ENCODE measurements around the gene ROBO1.

DNA sequence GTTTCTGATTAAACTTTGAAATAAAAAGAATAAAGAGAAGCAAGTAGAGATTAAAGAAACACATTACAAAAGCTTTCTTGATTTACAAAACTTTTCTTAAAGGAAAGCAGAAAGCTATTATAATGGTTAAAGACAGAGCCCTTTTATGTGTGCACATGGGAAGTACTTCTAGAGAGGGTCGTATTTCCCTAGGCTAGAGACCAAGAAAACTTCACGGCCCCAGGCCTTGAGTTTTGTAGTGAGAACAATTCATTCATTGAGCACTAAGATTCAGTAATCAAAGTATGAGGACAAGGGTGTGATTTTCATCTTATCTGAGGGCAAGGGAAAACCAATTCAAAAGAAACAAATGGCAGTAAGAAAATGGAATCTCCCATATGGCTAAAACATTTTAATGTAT, 854.1 kb downstream of the ROBO1 start:
- TF ChIP-seq CTCF (optimal IDR thresholded peaks at IDR 0.05 in 1 of 3, IDR thresholded peaks at IDR 0.05 in 1 of 3, conservative IDR thresholded peaks at IDR 0.05 in 1 of 3; ENCODE audit: extremely low read depth in 1 of 3, insufficient read depth in 2 of 3, low read length in 3 of 3) (no peak), EZH2 (IDR thresholded peaks at IDR 0.05; ENCODE audit: low read length) (no peak)
